ENCODE measurements around the gene RTN4RL1.

The RTN4RL1 gene

GRCh38 chr17:2029911-2030778, 5.0 kb upstream of the RTN4RL1 start, which contains the start of gene DPH1:
DPH1 (plus strand) TSS chr17:2030153; CDS start chr17:2030170, 17 bp downstream.
- H3K27me3 Mint-ChIP-seq: peaks cover 19% of the 10 kb centered on the region
- peak within 1 kb of the TSS; percentile 93 for H3K4me3 Mint-ChIP-seq
- no peaks in the 10 kb centered on the region for H3K9me3 Mint-ChIP-seq
- H3K4me1 Mint-ChIP-seq: peaks cover 27% of the 10 kb centered on the region
- H3K36me3 Mint-ChIP-seq (ENCODE audit: low read depth): no peaks in the 10 kb centered on the region
- ATAC-seq: peak; percentile 95
- peak within 1 kb of the TSS; percentile 56 for H3K27ac Mint-ChIP-seq
- DNase-seq: peak; percentile 86

- Mint-ChIP-seq H3K9me3 (no peaks in the 10 kb centered on the region), H3K4me1 (peaks cover 29% of the 10 kb centered on the region), H3K27me3 (peaks cover 21% of the 10 kb centered on the region), H3K27ac (no peak overlapping the region), H3K36me3 (ENCODE audit: low read depth) (no peaks in the 10 kb centered on the region), H3K4me3 (no peak overlapping the region)
- ATAC-seq (no peak), DNase-seq (no peak)
Observed at GRCh38 chr17:2028737-2029136, 3.6 kb upstream of the RTN4RL1 start.

- H3K27ac Mint-ChIP-seq: no peak overlapping the region
Observed at GRCh38 chr17:2028234-2028614, 3.1 kb upstream of the RTN4RL1 start.

GRCh38 chr17:2027528-2028233, 2.5 kb upstream of the RTN4RL1 start:
- Mint-ChIP-seq H3K4me3 (no peak overlapping the region), H3K27me3 (peaks cover 26% of the 10 kb centered on the region), H3K36me3 (ENCODE audit: low read depth) (no peaks in the 10 kb centered on the region), H3K4me1 (peaks cover 33% of the 10 kb centered on the region), H3K9me3 (no peaks in the 10 kb centered on the region), H3K27ac (no peak overlapping the region)
- ATAC-seq: no peak
- peak; percentile 18 for DNase-seq

More at GRCh38 chr17:2028234-2028614, 3.1 kb upstream of the RTN4RL1 start:
- peaks cover 23% of the 10 kb centered on the region for H3K27me3 Mint-ChIP-seq
- H3K36me3 Mint-ChIP-seq (ENCODE audit: low read depth): no peaks in the 10 kb centered on the region
- no peak for DNase-seq
- ATAC-seq: no peak
- H3K4me1 Mint-ChIP-seq: peaks cover 28% of the 10 kb centered on the region
- H3K9me3 Mint-ChIP-seq: no peaks in the 10 kb centered on the region
- no peak overlapping the region for H3K4me3 Mint-ChIP-seq

- ATAC-seq (no peak), DNase-seq (peak; percentile 42)
- Mint-ChIP-seq H3K4me3 (peak overlapping the region; percentile 63), H3K27me3 (peaks cover 28% of the 10 kb centered on the region), H3K27ac (no peak overlapping the region), H3K9me3 (no peaks in the 10 kb centered on the region), H3K4me1 (peaks cover 19% of the 10 kb centered on the region), H3K36me3 (ENCODE audit: low read depth) (no peaks in the 10 kb centered on the region)
Observed at GRCh38 chr17:2025622-2026309, 632 bp upstream of the RTN4RL1 start.

- H3K4me1 Mint-ChIP-seq: peaks cover 18% of the 10 kb centered on the region
- DNase-seq: no peak
- H3K4me3 Mint-ChIP-seq: peak overlapping the region; percentile 68
- no peaks in the 10 kb centered on the region for H3K36me3 Mint-ChIP-seq (ENCODE audit: low read depth)
- H3K27me3 Mint-ChIP-seq: peaks cover 31% of the 10 kb centered on the region
- no peaks in the 10 kb centered on the region for H3K9me3 Mint-ChIP-seq
- no peak overlapping the region for H3K27ac Mint-ChIP-seq
- no peak for ATAC-seq
Observed at GRCh38 chr17:2024572-2025219, 438 bp downstream of the RTN4RL1 start.

GRCh38 chr17:2023692-2024571, 1.2 kb downstream of the RTN4RL1 start:
- Mint-ChIP-seq H3K27me3 (peaks cover 36% of the 10 kb centered on the region), H3K36me3 (ENCODE audit: low read depth) (no peaks in the 10 kb centered on the region), H3K27ac (no peak overlapping the region), H3K4me1 (peaks cover 16% of the 10 kb centered on the region), H3K4me3 (peak overlapping the region; percentile 68), H3K9me3 (no peaks in the 10 kb centered on the region)
- ATAC-seq (no peak), DNase-seq (peak; percentile 24)

GRCh38 chr17:2023256-2023655, 1.9 kb downstream of the RTN4RL1 start:
- peak overlapping the region; percentile 42 for H3K4me3 Mint-ChIP-seq
- H3K9me3 Mint-ChIP-seq: no peaks in the 10 kb centered on the region
- H3K27me3 Mint-ChIP-seq: peaks cover 38% of the 10 kb centered on the region
- H3K27ac Mint-ChIP-seq: no peak overlapping the region
- H3K4me1 Mint-ChIP-seq: peaks cover 16% of the 10 kb centered on the region
- no peak for DNase-seq
- no peak for ATAC-seq
- no peaks in the 10 kb centered on the region for H3K36me3 Mint-ChIP-seq (ENCODE audit: low read depth)

GRCh38 chr17:2022647-2023240, 2.4 kb downstream of the RTN4RL1 start:
- no peaks in the 10 kb centered on the region for H3K36me3 Mint-ChIP-seq (ENCODE audit: low read depth)
- H3K4me3 Mint-ChIP-seq: no peak overlapping the region
- no peak for DNase-seq
- peak; percentile 27 for ATAC-seq
- H3K9me3 Mint-ChIP-seq: no peaks in the 10 kb centered on the region
- peaks cover 38% of the 10 kb centered on the region for H3K27me3 Mint-ChIP-seq
- H3K4me1 Mint-ChIP-seq: peaks cover 16% of the 10 kb centered on the region
- no peak overlapping the region for H3K27ac Mint-ChIP-seq

- Mint-ChIP-seq H3K36me3 (ENCODE audit: low read depth) (no peaks in the 10 kb centered on the region), H3K4me3 (no peak overlapping the region), H3K4me1 (peaks cover 10% of the 10 kb centered on the region), H3K27me3 (peaks cover 23% of the 10 kb centered on the region), H3K9me3 (no peaks in the 10 kb centered on the region), H3K27ac (no peak overlapping the region)
- no peak for DNase-seq
- no peak for ATAC-seq
Observed at GRCh38 chr17:2020721-2021120, 4.4 kb downstream of the RTN4RL1 start.

GRCh38 chr17:2019723-2020122, 5.4 kb downstream of the RTN4RL1 start:
- Mint-ChIP-seq H3K4me3 (no peak overlapping the region), H3K36me3 (ENCODE audit: low read depth) (no peaks in the 10 kb centered on the region), H3K4me1 (peaks cover 9% of the 10 kb centered on the region), H3K27me3 (peaks cover 22% of the 10 kb centered on the region), H3K27ac (no peak overlapping the region), H3K9me3 (no peaks in the 10 kb centered on the region)
- ATAC-seq (no peak), DNase-seq (no peak)

- Mint-ChIP-seq H3K36me3 (ENCODE audit: low read depth) (no peaks in the 10 kb centered on the region), H3K4me1 (peaks cover 7% of the 10 kb centered on the region), H3K27me3 (peaks cover 22% of the 10 kb centered on the region), H3K9me3 (no peaks in the 10 kb centered on the region), H3K27ac (no peak overlapping the region), H3K4me3 (no peak overlapping the region)
- DNase-seq: no peak
- ATAC-seq: no peak
Observed at GRCh38 chr17:2018716-2019510, 6.2 kb downstream of the RTN4RL1 start.
